Activated B cell treated with CpG ODN at 0.5 μM for 24 hours (primary cell): ENCODE data around the gene HEBP1. TPM values are rescaled to one million over a fixed set of nuclear protein-coding genes. Genes with fewer than 3 reads are reported as not detected.

ENCODE experiments used
- ATAC-seq: fragments of 200-7000 bp; cut with Tn5 transposase; one replicate; pipeline ENCODE4 v1.10.0; 2021; ENCODE audit warnings: low read depth, mild to moderate bottlenecking, moderate library complexity
- CTCF ChIA-PET: fragments of 350-600 bp; sonication (Branson Sonifier 250); formaldehyde crosslinking; loops from one replicate; lab custom pipeline; 2021; ENCODE audit warnings: antibody characterized with exemption; lab: Charles Lee
- POLR2A ChIA-PET: fragments of 350-600 bp; sonication (Branson Sonifier 250); formaldehyde crosslinking; loops from one replicate; lab custom pipeline; 2021; ENCODE audit warnings: antibody characterized with exemption; lab: Charles Lee
- DNase-seq: peaks from one replicate; pipeline ENCODE4 v3.0.0; 2022
- H3K27ac Mint-ChIP-seq: one replicate; pipeline ENCODE4 v1.8.0; 2020; ENCODE audit warnings: mixed read lengths
- H3K27me3 Mint-ChIP-seq: one replicate; pipeline ENCODE4 v1.8.0; 2021; ENCODE audit warnings: mixed read lengths
- H3K36me3 Mint-ChIP-seq: one replicate; pipeline ENCODE4 v1.8.0; 2021; ENCODE audit warnings: low read depth, mixed read lengths
- H3K4me1 Mint-ChIP-seq: one replicate; pipeline ENCODE4 v1.8.0; 2021; ENCODE audit warnings: mixed read lengths
- H3K4me3 Mint-ChIP-seq: one replicate; pipeline ENCODE4 v1.8.0; 2020; ENCODE audit warnings: mild to moderate bottlenecking, mixed read lengths
- H3K9me3 Mint-ChIP-seq: one replicate; pipeline ENCODE4 v1.8.0; 2020; ENCODE audit warnings: mixed read lengths
- intact Hi-C: fragments of 100-400 bp; cut with micrococcal nuclease; formaldehyde crosslinking; loops from one replicate; pipeline ENCODE4 v1.15.1; 2024
- total RNA-seq: library from RNA; stranded (reverse); gene quantifications from 2 replicates; pipeline ENCODE4 v1.2.3, GENCODE V29; 2022
- TF ChIP-seq, protein P1 (sequence below): fragments of 200-600 bp; IDR thresholded peaks from one replicate; pipeline ENCODE4 v1.8.0; 2022; ENCODE audit warnings: antibody characterized with exemption, mild to moderate bottlenecking

HEBP1 gene
- total RNA-seq, 1 donor from 2014 or later, result 12.0 TPM

DNA sequence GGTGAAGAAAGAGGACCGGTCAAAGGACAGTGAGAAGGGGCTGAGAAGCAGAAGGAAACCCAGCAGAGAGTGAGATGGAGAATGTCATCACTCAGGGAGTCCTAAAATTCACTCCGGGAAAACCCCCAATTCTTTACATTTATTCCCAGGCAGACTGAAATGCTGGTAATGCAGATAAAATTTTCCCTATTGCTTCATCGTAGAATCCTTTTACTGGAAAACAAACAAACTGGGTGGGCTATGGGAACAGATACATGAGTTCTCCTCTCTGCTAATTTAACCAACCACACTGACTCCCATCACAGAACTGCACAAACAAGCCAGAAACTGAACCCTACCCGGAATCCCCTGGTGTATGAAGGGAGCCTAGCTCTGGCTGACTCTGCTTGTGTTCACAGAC lies 20.9 kb downstream of the HEBP1 start:
- no peak for DNase-seq

DNA sequence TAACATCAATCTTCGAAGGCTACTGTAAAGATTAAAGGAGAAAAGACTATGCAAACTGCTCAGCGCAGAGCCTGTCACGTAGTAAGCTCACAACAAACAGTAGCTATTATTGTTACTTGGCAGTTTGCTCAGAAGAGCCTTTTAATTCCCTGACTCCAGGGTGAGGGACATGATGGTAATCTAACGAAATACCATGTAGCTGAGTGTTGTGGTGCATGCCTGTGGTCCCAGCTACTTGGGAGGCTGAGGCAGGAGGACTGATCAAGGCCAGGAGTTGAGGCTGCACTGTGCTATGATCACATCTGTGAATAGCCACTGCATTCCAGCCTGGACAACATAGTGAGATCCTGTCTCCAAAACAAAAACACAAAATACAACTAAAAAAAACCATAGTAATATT lies 22.8 kb downstream of the HEBP1 start:
- ChIA-PET CTCF (no interaction called here), POLR2A (no interaction called here)
- DNase-seq (no peak), ATAC-seq (no peak)
- Mint-ChIP-seq H3K4me3 (no peak overlapping the region), H3K27me3 (no peaks in the 10 kb centered on the region), H3K36me3 (peaks cover 31% of the 10 kb centered on the region), H3K9me3 (peaks cover 16% of the 10 kb centered on the region), H3K27ac (no peak overlapping the region), H3K4me1 (no peaks in the 10 kb centered on the region)
- TF ChIP-seq, protein P1, sequence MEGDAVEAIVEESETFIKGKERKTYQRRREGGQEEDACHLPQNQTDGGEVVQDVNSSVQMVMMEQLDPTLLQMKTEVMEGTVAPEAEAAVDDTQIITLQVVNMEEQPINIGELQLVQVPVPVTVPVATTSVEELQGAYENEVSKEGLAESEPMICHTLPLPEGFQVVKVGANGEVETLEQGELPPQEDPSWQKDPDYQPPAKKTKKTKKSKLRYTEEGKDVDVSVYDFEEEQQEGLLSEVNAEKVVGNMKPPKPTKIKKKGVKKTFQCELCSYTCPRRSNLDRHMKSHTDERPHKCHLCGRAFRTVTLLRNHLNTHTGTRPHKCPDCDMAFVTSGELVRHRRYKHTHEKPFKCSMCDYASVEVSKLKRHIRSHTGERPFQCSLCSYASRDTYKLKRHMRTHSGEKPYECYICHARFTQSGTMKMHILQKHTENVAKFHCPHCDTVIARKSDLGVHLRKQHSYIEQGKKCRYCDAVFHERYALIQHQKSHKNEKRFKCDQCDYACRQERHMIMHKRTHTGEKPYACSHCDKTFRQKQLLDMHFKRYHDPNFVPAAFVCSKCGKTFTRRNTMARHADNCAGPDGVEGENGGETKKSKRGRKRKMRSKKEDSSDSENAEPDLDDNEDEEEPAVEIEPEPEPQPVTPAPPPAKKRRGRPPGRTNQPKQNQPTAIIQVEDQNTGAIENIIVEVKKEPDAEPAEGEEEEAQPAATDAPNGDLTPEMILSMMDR, result no peak
- intact Hi-C loops, result no loop called here

More for the DNA sequence above, 20.9 kb downstream of the HEBP1 start:
- Mint-ChIP-seq H3K4me1 (no peaks in the 10 kb centered on the region), H3K4me3 (no peak overlapping the region), H3K27me3 (no peaks in the 10 kb centered on the region), H3K27ac (no peak overlapping the region), H3K36me3 (peaks cover 16% of the 10 kb centered on the region), H3K9me3 (peaks cover 3% of the 10 kb centered on the region)
- intact Hi-C loops, result no loop called here
- POLR2A ChIA-PET, result no interaction called here
- no peak for ATAC-seq
- CTCF ChIA-PET, result no interaction called here
- TF ChIP-seq, protein P1, result no peak

DNA sequence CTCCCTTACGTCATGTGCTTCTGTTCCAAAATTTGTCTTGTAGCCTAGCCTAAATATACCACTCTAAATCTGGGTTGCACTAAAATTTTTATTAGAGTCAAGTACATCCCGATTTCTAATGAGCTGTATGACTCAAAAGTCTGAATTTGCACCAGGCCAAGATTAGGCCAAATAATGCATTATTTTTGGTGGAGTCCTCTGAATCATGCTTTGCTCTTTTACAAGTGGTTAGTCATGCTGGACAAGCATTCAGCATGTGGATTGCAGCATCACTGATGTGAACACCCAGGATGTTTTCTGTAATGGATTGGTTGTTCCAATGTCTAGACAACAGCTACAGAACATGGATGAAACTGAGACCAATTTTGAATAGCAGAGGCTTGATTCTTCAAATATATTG lies 23.7 kb downstream of the HEBP1 start:
- Mint-ChIP-seq H3K4me1 (no peaks in the 10 kb centered on the region), H3K9me3 (peaks cover 19% of the 10 kb centered on the region), H3K4me3 (no peak overlapping the region), H3K27me3 (no peaks in the 10 kb centered on the region), H3K27ac (no peak overlapping the region), H3K36me3 (peaks cover 35% of the 10 kb centered on the region)
- ATAC-seq (no peak), DNase-seq (no peak)
- intact Hi-C loops, result no loop called here
- CTCF ChIA-PET, result no interaction called here
- TF ChIP-seq, protein P1, result no peak
- POLR2A ChIA-PET, result no interaction called here

DNA sequence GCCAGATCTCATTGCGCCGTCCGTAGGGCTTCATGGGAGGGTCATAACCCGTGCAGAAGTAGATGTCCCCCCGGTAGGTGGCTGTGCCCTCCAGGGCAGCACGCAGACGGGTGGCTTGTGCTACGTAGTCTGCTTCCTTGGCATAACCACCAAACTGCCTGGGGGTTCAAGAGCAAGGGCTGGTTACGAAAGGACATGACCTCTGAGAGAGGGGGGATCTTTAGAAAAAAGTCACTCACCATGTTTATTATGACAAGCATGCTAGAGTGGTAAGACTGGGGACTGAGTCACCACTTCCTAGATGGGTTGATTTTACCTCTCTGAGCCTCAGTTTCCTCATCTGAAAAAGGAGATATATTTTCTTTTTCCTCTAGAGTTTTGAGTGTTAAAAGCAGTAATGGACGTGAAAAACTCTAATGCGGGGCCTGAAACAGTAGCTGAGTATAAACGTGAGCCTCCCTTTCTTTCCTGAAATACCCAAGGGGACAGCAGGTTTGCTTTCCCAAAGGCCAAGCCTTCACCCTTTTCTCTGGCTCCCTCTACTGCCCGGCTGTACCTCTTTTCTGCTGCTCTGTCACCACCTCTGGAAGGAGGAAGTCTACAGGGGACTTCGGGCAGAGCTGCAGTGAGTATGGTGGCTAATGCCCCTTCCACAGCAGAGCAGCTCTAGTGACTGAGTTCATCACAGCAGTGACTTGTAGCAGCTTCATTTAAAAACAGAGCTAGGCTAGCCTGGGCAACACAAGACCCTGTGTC lies 24.6 kb downstream of the HEBP1 start:
- ATAC-seq, result no peak
- H3K27ac Mint-ChIP-seq, result no peak overlapping the region
- H3K36me3 Mint-ChIP-seq, result peaks cover 37% of the 10 kb centered on the region

DNA sequence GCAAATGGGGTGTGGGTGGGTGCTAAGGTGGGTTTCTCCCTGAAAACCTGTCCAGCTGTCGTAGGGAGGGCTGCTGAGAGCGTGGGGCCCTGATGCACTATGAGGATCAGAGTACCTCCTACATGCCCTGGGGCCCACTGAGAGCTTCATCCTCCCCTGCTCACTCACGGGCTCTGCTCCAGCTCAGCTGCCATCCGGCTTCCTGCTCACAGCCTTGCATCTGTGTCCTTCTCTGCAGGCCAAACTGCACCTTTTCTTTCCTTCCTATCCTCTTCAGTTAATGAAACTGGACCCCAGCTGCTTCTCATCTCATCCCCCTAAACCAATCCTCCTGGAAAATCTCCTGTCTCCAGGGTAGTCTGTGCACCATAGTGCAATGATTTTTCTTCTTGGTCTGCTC lies 25.9 kb downstream of the HEBP1 start:
- DNase-seq, result no peak
- POLR2A ChIA-PET, result no interaction called here
- CTCF ChIA-PET, result no interaction called here
- TF ChIP-seq, protein P1, result no peak
- intact Hi-C loops, result no loop called here
- Mint-ChIP-seq H3K4me1 (no peaks in the 10 kb centered on the region), H3K4me3 (no peak overlapping the region), H3K27ac (no peak overlapping the region), H3K36me3 (peaks cover 37% of the 10 kb centered on the region), H3K9me3 (peaks cover 19% of the 10 kb centered on the region), H3K27me3 (no peaks in the 10 kb centered on the region)
- ATAC-seq, result no peak

More for the DNA sequence above, 24.6 kb downstream of the HEBP1 start:
- no peaks in the 10 kb centered on the region for H3K27me3 Mint-ChIP-seq
- peaks cover 19% of the 10 kb centered on the region for H3K9me3 Mint-ChIP-seq
- intact Hi-C loops, result no loop called here
- TF ChIP-seq, protein P1, result no peak
- DNase-seq, result no peak
- ChIA-PET POLR2A (no interaction called here), CTCF (no interaction called here)
- no peak overlapping the region for H3K4me3 Mint-ChIP-seq
- no peaks in the 10 kb centered on the region for H3K4me1 Mint-ChIP-seq
